ENCODE data around the gene BICDL2.
"Not testable (repeated sequence)": the region's sequence is repeated elsewhere in the genome, so short reads cannot be mapped to it uniquely, and the experiment has no call there.

Gene BICDL2

DNA sequence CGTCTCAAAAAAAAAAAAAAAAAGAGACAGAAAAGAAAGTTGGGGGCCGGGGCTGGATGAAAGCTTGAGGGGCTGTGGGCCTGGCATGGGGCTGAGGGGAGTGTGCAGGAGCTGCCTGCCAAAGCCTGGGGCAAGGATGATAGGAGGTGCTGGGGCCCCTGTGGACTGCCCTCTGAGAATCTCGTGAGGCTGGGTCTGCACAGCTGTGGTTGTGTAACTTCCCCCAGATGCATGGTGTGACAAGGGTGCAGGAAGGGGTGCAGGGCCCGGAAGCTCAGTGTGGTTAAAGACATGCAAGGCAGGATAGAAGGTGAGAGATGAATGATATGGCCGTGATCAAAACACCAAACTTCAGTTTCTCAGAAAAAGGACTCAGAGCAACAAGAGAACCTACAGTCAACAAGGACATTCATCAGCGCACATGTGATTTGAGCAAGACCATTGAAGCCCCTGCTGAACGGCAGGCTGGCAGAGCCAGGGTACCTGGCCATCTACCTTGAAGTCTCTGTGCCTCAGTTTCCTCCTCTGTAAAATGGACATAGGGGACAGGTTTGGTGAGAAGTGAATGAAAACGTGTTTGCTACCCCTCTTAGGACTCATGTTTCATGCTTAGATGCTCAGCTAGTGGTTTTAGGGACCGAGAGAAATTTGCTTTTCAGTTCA lies 38.2 kb upstream of the BICDL2 start:
- no peaks in the 10 kb centered on the region for H3K9me3 ChIP-seq (ENCODE audit: control insufficient read depth, low read length)
- no peak overlapping the region for H3K27ac ChIP-seq (ENCODE audit: low read depth, low read length, severe bottlenecking)
- no peaks in the 10 kb centered on the region for H3K36me3 ChIP-seq (ENCODE audit: control insufficient read depth, insufficient read depth, low read length)
- H3K4me3 ChIP-seq (ENCODE audit: extremely low read depth, insufficient read depth, low read length, poor library complexity, severe bottlenecking), result no peak overlapping the region
- no peaks in the 10 kb centered on the region for H3K4me1 ChIP-seq (ENCODE audit: control insufficient read depth, insufficient read depth, low read length, poor library complexity, severe bottlenecking)
- WGBS, 2 experiments (ENCODE audit: insufficient coverage in 2 of 2), result 77 to 78% methylated on average over 5 to 6 of the region's 9 CpGs

DNA sequence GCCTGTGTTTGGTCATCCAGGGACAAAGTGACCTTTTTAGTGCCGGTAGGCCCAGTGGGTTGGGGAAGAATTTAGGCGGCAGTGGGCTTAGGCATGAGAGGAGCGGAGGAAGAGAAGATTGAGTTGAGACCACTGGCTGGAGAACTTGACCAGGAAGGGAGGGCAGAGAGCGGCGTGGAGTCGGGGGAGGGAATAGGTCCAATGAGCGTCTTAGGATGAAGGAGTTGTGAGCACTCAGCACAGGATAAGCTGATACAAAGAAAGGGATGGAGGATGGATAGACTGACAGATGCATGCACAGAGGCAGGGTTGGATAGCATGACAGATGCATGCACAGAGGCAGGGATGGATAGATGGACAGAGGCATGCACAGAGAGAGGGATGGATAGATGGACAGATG lies 36.7 kb upstream of the BICDL2 start:
- H3K9me3 ChIP-seq (ENCODE audit: control insufficient read depth, low read length), result no peaks in the 10 kb centered on the region
- H3K27ac ChIP-seq (ENCODE audit: low read depth, low read length, severe bottlenecking), result no peak overlapping the region
- no peaks in the 10 kb centered on the region for H3K4me1 ChIP-seq (ENCODE audit: control insufficient read depth, insufficient read depth, low read length, poor library complexity, severe bottlenecking)
- no peaks in the 10 kb centered on the region for H3K36me3 ChIP-seq (ENCODE audit: control insufficient read depth, insufficient read depth, low read length)
- H3K4me3 ChIP-seq (ENCODE audit: extremely low read depth, insufficient read depth, low read length, poor library complexity, severe bottlenecking), result no peak overlapping the region
- WGBS, 2 experiments (ENCODE audit: insufficient coverage in 2 of 2), result 95 to 99% methylated on average over 6 to 7 of the region's 7 CpGs

DNA sequence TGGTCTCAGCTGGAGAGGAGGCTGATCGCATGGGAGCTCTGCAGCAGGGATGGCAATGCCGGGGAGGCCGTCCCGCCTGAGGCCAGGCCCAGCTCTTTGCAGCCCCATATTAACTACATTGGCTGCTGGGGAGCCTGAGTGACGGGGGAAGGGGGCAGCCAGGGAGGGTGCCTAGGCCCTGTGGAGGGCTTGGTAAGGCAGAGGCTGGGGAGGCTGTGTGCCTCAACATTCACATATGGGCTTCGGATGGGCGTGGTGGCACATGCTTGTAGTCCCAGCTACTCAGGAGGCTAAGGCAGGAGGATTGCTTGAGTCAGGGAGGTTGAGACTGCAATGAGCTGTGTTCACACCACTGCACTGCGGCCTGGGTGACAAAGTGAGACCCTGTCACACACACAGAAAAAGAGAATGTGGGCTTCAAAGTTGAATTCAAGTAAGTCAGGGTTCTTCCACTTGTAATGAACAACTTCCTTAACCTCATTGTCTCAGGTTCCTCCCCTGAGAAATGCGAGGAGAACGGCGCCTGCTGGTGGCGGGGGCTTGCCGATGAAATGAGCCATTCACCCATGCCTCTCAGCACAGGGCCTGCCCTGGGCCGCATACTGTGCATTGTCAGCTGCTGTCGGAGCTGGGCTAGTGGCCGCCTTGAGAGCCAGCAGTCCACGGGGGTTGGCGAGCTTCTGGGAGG lies 36.0 kb upstream of the BICDL2 start:
- H3K9me3 ChIP-seq (ENCODE audit: control insufficient read depth, low read length); H3K4me1 ChIP-seq (ENCODE audit: control insufficient read depth, insufficient read depth, low read length, poor library complexity, severe bottlenecking); H3K27ac ChIP-seq (ENCODE audit: low read depth, low read length, severe bottlenecking); H3K4me3 ChIP-seq (ENCODE audit: extremely low read depth, insufficient read depth, low read length, poor library complexity, severe bottlenecking); H3K36me3 ChIP-seq (ENCODE audit: control insufficient read depth, insufficient read depth, low read length): not testable (repeated sequence)
- 67 to 68% methylated on average over 1 to 3 of the region's 18 CpGs for WGBS, 2 experiments (ENCODE audit: insufficient coverage in 2 of 2)

GRCh38 chr16:3072148-3072547 lies 35.4 kb upstream of the BICDL2 start:
- H3K4me1 ChIP-seq (ENCODE audit: control insufficient read depth, insufficient read depth, low read length, poor library complexity, severe bottlenecking), result not testable (repeated sequence)
- WGBS, 2 experiments (ENCODE audit: insufficient coverage in 2 of 2), result 88% methylated on average over 3 of the region's 4 CpGs; no CpG with 5 or more reads in 1 of the 2 experiments

DNA sequence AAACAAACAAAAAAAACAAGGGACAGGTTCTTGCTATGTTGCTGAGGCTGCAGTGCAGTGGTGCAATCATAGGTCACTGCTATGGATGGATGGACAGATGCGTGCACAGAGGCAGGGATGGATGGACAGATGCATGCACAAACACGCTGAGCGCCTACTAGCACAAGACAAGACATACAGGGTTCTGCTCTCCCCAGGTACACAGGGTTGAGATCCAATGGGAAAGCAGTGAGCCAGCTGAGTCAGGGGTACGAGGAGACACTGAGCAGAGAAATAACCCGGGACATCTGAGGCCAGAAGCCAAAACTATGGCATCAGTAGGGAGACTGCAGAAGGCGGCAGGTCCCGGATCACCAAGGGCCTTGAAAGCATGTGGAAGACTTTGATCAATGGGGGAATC lies 34.9 kb upstream of the BICDL2 start:
- H3K4me3 ChIP-seq (ENCODE audit: extremely low read depth, insufficient read depth, low read length, poor library complexity, severe bottlenecking), result no peak overlapping the region
- H3K36me3 ChIP-seq (ENCODE audit: control insufficient read depth, insufficient read depth, low read length), result no peaks in the 10 kb centered on the region
- H3K9me3 ChIP-seq (ENCODE audit: control insufficient read depth, low read length), result no peaks in the 10 kb centered on the region
- no peaks in the 10 kb centered on the region for H3K4me1 ChIP-seq (ENCODE audit: control insufficient read depth, insufficient read depth, low read length, poor library complexity, severe bottlenecking)
- 96 to 98% methylated on average over 7 of the region's 7 CpGs for WGBS, 2 experiments (ENCODE audit: insufficient coverage in 2 of 2)
- no peak overlapping the region for H3K27ac ChIP-seq (ENCODE audit: low read depth, low read length, severe bottlenecking)

More at GRCh38 chr16:3072148-3072547, 35.4 kb upstream of the BICDL2 start:
- not testable (repeated sequence) for H3K4me3 ChIP-seq (ENCODE audit: extremely low read depth, insufficient read depth, low read length, poor library complexity, severe bottlenecking); H3K36me3 ChIP-seq (ENCODE audit: control insufficient read depth, insufficient read depth, low read length); H3K9me3 ChIP-seq (ENCODE audit: control insufficient read depth, low read length); H3K27ac ChIP-seq (ENCODE audit: low read depth, low read length, severe bottlenecking)

- Histone ChIP-seq H3K36me3 (ENCODE audit: control insufficient read depth, insufficient read depth, low read length) (no peaks in the 10 kb centered on the region), H3K4me1 (ENCODE audit: control insufficient read depth, insufficient read depth, low read length, poor library complexity, severe bottlenecking) (no peaks in the 10 kb centered on the region), H3K9me3 (ENCODE audit: control insufficient read depth, low read length) (no peaks in the 10 kb centered on the region), H3K4me3 (ENCODE audit: extremely low read depth, insufficient read depth, low read length, poor library complexity, severe bottlenecking) (no peak overlapping the region), H3K27ac (ENCODE audit: low read depth, low read length, severe bottlenecking) (no peak overlapping the region)
- 84 to 100% methylated on average over 5 to 8 of the region's 9 CpGs for WGBS, 2 experiments (ENCODE audit: insufficient coverage in 2 of 2)
Observed at GRCh38 chr16:3070608-3071111, 33.9 kb upstream of the BICDL2 start.

- H3K36me3 ChIP-seq (ENCODE audit: control insufficient read depth, insufficient read depth, low read length); H3K9me3 ChIP-seq (ENCODE audit: control insufficient read depth, low read length); H3K4me1 ChIP-seq (ENCODE audit: control insufficient read depth, insufficient read depth, low read length, poor library complexity, severe bottlenecking); H3K27ac ChIP-seq (ENCODE audit: low read depth, low read length, severe bottlenecking); H3K4me3 ChIP-seq (ENCODE audit: extremely low read depth, insufficient read depth, low read length, poor library complexity, severe bottlenecking): not testable (repeated sequence)
- 95 to 100% methylated on average over 8 to 9 of the region's 11 CpGs for WGBS, 2 experiments (ENCODE audit: insufficient coverage in 2 of 2)
Observed at GRCh38 chr16:3069146-3069545, 32.4 kb upstream of the BICDL2 start.

GRCh38 chr16:3068487-3068886 lies 31.7 kb upstream of the BICDL2 start:
- Histone ChIP-seq H3K4me3 (ENCODE audit: extremely low read depth, insufficient read depth, low read length, poor library complexity, severe bottlenecking) (no peak overlapping the region), H3K9me3 (ENCODE audit: control insufficient read depth, low read length) (no peaks in the 10 kb centered on the region), H3K27ac (ENCODE audit: low read depth, low read length, severe bottlenecking) (no peak overlapping the region), H3K36me3 (ENCODE audit: control insufficient read depth, insufficient read depth, low read length) (no peaks in the 10 kb centered on the region), H3K4me1 (ENCODE audit: control insufficient read depth, insufficient read depth, low read length, poor library complexity, severe bottlenecking) (no peaks in the 10 kb centered on the region)
- WGBS, 2 experiments (ENCODE audit: insufficient coverage in 2 of 2), result 83 to 100% methylated on average over 1 of the region's 4 CpGs

GRCh38 chr16:3066440-3066748 lies 29.6 kb upstream of the BICDL2 start:
- no peaks in the 10 kb centered on the region for H3K9me3 ChIP-seq (ENCODE audit: control insufficient read depth, low read length)
- no peaks in the 10 kb centered on the region for H3K36me3 ChIP-seq (ENCODE audit: control insufficient read depth, insufficient read depth, low read length)
- no peak overlapping the region for H3K4me3 ChIP-seq (ENCODE audit: extremely low read depth, insufficient read depth, low read length, poor library complexity, severe bottlenecking)
- H3K27ac ChIP-seq (ENCODE audit: low read depth, low read length, severe bottlenecking), result no peak overlapping the region
- H3K4me1 ChIP-seq (ENCODE audit: control insufficient read depth, insufficient read depth, low read length, poor library complexity, severe bottlenecking), result no peaks in the 10 kb centered on the region
- whole genome bisulfite sequencing, 2 experiments (ENCODE audit: insufficient coverage in 2 of 2), result 92 to 95% methylated on average over 4 to 7 of the region's 7 CpGs

GRCh38 chr16:3065742-3066439 lies 29.1 kb upstream of the BICDL2 start:
- H3K27ac ChIP-seq (ENCODE audit: low read depth, low read length, severe bottlenecking), result no peak overlapping the region
- no peaks in the 10 kb centered on the region for H3K9me3 ChIP-seq (ENCODE audit: control insufficient read depth, low read length)
- no peak overlapping the region for H3K4me3 ChIP-seq (ENCODE audit: extremely low read depth, insufficient read depth, low read length, poor library complexity, severe bottlenecking)
- 90 to 95% methylated on average over 19 to 25 of the region's 26 CpGs for WGBS, 2 experiments (ENCODE audit: insufficient coverage in 2 of 2)
- no peaks in the 10 kb centered on the region for H3K4me1 ChIP-seq (ENCODE audit: control insufficient read depth, insufficient read depth, low read length, poor library complexity, severe bottlenecking)
- no peaks in the 10 kb centered on the region for H3K36me3 ChIP-seq (ENCODE audit: control insufficient read depth, insufficient read depth, low read length)
